ENCODE measurements around the gene ATP9B.
A peak's percentile ranks its signal among the peaks of the same experiment; 100 is the strongest.
"Not testable (repeated sequence)": the region's sequence is repeated elsewhere in the genome, so short reads cannot be mapped to it uniquely, and the experiment has no call there.

Gene ATP9B

GRCh38 chr18:79302120-79302519, 232.9 kb downstream of the ATP9B start:
- no peak for DNase-seq

GRCh38 chr18:79305911-79306310, 236.7 kb downstream of the ATP9B start:
- DNase-seq, result no peak

GRCh38 chr18:79309614-79310358, 240.6 kb downstream of the ATP9B start:
- no peak for DNase-seq

- no peak for DNase-seq
Observed at GRCh38 chr18:79314838-79315388, 245.7 kb downstream of the ATP9B start.

GRCh38 chr18:79315596-79315995, 246.4 kb downstream of the ATP9B start:
- DNase-seq, result peak; percentile 34

GRCh38 chr18:79317703-79318102, 248.5 kb downstream of the ATP9B start:
- no peak for DNase-seq

GRCh38 chr18:79318142-79318673, 249.0 kb downstream of the ATP9B start:
- no peak for DNase-seq

GRCh38 chr18:79320216-79320850, 251.1 kb downstream of the ATP9B start:
- DNase-seq, result no peak

- no peak for DNase-seq
Observed at GRCh38 chr18:79321625-79322405, 252.6 kb downstream of the ATP9B start.

GRCh38 chr18:79322441-79322840, 253.2 kb downstream of the ATP9B start:
- DNase-seq, result no peak

- DNase-seq, result no peak
Observed at GRCh38 chr18:79323471-79323870, 254.3 kb downstream of the ATP9B start.

- no peak for DNase-seq
Observed at GRCh38 chr18:79326413-79327198, 257.4 kb downstream of the ATP9B start.

GRCh38 chr18:79327199-79327721, 258.1 kb downstream of the ATP9B start:
- DNase-seq, result no peak

- DNase-seq, result not testable (repeated sequence)
Observed at GRCh38 chr18:79327915-79328314, 258.7 kb downstream of the ATP9B start.

GRCh38 chr18:79328887-79329286, 259.7 kb downstream of the ATP9B start:
- no peak for DNase-seq

GRCh38 chr18:79329786-79330185, 260.6 kb downstream of the ATP9B start:
- no peak for DNase-seq

GRCh38 chr18:79332646-79333045, 263.5 kb downstream of the ATP9B start:
- no peak for DNase-seq

- DNase-seq, result no peak
Observed at GRCh38 chr18:79333046-79333445, 263.9 kb downstream of the ATP9B start.

GRCh38 chr18:79334496-79335233, 265.5 kb downstream of the ATP9B start:
- no peak for DNase-seq

GRCh38 chr18:79335833-79336360, 266.7 kb downstream of the ATP9B start:
- DNase-seq, result no peak

GRCh38 chr18:79336556-79337142, 267.5 kb downstream of the ATP9B start:
- DNase-seq, result no peak

Measured in NCI-H1436 (cell line).